MM.1S (cell line): Measurements from ENCODE around the gene ATRN.

ENCODE experiments used
- EZH2phosphoT487 ChIP-seq: fragments of 300-600 bp; sonication (generic); IDR thresholded peaks from 2 replicates; pipeline ENCODE4 v1.6.1; 2018; ENCODE audit warnings: antibody characterized with exemption, low read length
- TF ChIP-seq, protein P1 (sequence below): fragments of 300-600 bp; sonication (generic); IDR thresholded peaks from 2 replicates; pipeline ENCODE4 v1.5.1; 2016; ENCODE audit warnings: antibody characterized with exemption, low read length, mixed read lengths

- TF ChIP-seq, protein P1, sequence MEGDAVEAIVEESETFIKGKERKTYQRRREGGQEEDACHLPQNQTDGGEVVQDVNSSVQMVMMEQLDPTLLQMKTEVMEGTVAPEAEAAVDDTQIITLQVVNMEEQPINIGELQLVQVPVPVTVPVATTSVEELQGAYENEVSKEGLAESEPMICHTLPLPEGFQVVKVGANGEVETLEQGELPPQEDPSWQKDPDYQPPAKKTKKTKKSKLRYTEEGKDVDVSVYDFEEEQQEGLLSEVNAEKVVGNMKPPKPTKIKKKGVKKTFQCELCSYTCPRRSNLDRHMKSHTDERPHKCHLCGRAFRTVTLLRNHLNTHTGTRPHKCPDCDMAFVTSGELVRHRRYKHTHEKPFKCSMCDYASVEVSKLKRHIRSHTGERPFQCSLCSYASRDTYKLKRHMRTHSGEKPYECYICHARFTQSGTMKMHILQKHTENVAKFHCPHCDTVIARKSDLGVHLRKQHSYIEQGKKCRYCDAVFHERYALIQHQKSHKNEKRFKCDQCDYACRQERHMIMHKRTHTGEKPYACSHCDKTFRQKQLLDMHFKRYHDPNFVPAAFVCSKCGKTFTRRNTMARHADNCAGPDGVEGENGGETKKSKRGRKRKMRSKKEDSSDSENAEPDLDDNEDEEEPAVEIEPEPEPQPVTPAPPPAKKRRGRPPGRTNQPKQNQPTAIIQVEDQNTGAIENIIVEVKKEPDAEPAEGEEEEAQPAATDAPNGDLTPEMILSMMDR = no peak
- TF ChIP-seq EZH2phosphoT487 = no peak
Observed at GRCh38 chr20:3659492-3660261, 188.9 kb downstream of the ATRN start.
